ENCODE data around the gene YES1.
"Not testable (repeated sequence)": the region's sequence is repeated elsewhere in the genome, so short reads cannot be mapped to it uniquely, and the experiment has no call there.

YES1 gene

GRCh38 chr18:773980-774624 lies 37.9 kb downstream of the YES1 start:
- no peak for DNase-seq (ENCODE audit: low read depth)
- TF ChIP-seq CTCF (IDR thresholded peaks at IDR 0.05; ENCODE audit: insufficient read depth, low read depth, low read length, missing control alignments) = no peak

GRCh38 chr18:770583-770961 lies 41.5 kb downstream of the YES1 start:
- TF ChIP-seq CTCF (IDR thresholded peaks at IDR 0.05; ENCODE audit: insufficient read depth, low read depth, low read length, missing control alignments) = no peak

More at GRCh38 chr18:773980-774624, 37.9 kb downstream of the YES1 start:
- H3K4me3 ChIP-seq (ENCODE audit: low read depth, low read length) = no peak overlapping the region

GRCh38 chr18:767961-768360 lies 44.1 kb downstream of the YES1 start:
- no peak for DNase-seq (ENCODE audit: low read depth)
- no peak overlapping the region for H3K4me3 ChIP-seq (ENCODE audit: low read depth, low read length)
- TF ChIP-seq CTCF (IDR thresholded peaks at IDR 0.05; ENCODE audit: insufficient read depth, low read depth, low read length, missing control alignments) = no peak

More at GRCh38 chr18:770583-770961, 41.5 kb downstream of the YES1 start:
- H3K4me3 ChIP-seq (ENCODE audit: low read depth, low read length) = no peak overlapping the region
- DNase-seq (ENCODE audit: low read depth) = no peak

- no peak overlapping the region for H3K4me3 ChIP-seq (ENCODE audit: low read depth, low read length)
- no peak for DNase-seq (ENCODE audit: low read depth)
- TF ChIP-seq CTCF (IDR thresholded peaks at IDR 0.05; ENCODE audit: insufficient read depth, low read depth, low read length, missing control alignments) = no peak
Measured at GRCh38 chr18:767084-767882, 44.8 kb downstream of the YES1 start.

GRCh38 chr18:766550-766860 lies 45.5 kb downstream of the YES1 start:
- no peak for DNase-seq (ENCODE audit: low read depth)
- H3K4me3 ChIP-seq (ENCODE audit: low read depth, low read length) = no peak overlapping the region
- no peak for TF ChIP-seq CTCF (IDR thresholded peaks at IDR 0.05; ENCODE audit: insufficient read depth, low read depth, low read length, missing control alignments)

- H3K4me3 ChIP-seq (ENCODE audit: low read depth, low read length) = no peak overlapping the region
- TF ChIP-seq CTCF (IDR thresholded peaks at IDR 0.05; ENCODE audit: insufficient read depth, low read depth, low read length, missing control alignments) = no peak
- DNase-seq (ENCODE audit: low read depth) = no peak
Measured at GRCh38 chr18:765764-766549, 46.1 kb downstream of the YES1 start.

GRCh38 chr18:759864-760263 lies 52.2 kb downstream of the YES1 start:
- DNase-seq (ENCODE audit: low read depth); H3K4me3 ChIP-seq (ENCODE audit: low read depth, low read length): not testable (repeated sequence)
